OCI-LY7 (cell line): ENCODE data around the gene EGFL7. TPM values are rescaled to one million over a fixed set of nuclear protein-coding genes. Genes with fewer than 3 reads are reported as not detected.

Experiments
- BruUV-seq: library from RNA; stranded (reverse); fragments of 400-500 nt; replicated peaks from 2 replicates; lab custom pipeline; 2021; lab: Mats Ljungman, UMichigan
- CTCF ChIA-PET: fragments of 300-600 bp; sonication (Branson Sonifier 250); formaldehyde crosslinking; loops from one replicate; lab custom pipeline; 2022; ENCODE audit warnings: antibody characterized with exemption; ENCODE audit not compliant: unreplicated experiment; lab: Charles Lee
- POLR2A ChIA-PET: fragments of 300-600 bp; sonication (Branson Sonifier 250); formaldehyde crosslinking; loops from one replicate; lab custom pipeline; 2022; ENCODE audit warnings: antibody characterized with exemption; lab: Charles Lee
- DNase-seq: peaks from one replicate; pipeline ENCODE4 v3.0.0-alpha.2; 2015; ENCODE audit warnings: low spot score
- H2AFZ ChIP-seq: fragments of 200-600 bp; sonication (generic), shearing (Covaris generic); 2 replicates; pipeline ENCODE4 v1.6.1; 2014; ENCODE audit warnings: mild to moderate bottlenecking, antibody characterized with exemption, low read length, moderate library complexity
- H3K27ac ChIP-seq: fragments of 200-600 bp; sonication (generic); 2 replicates; pipeline ENCODE4 v1.5.1; 2014; ENCODE audit warnings: mixed run types, low read depth, mild to moderate bottlenecking, moderate library complexity, low read length, inconsistent platforms; ENCODE audit not compliant: poor library complexity, severe bottlenecking
- H3K36me3 ChIP-seq: fragments of 200-600 bp; sonication (generic); 2 replicates; pipeline ENCODE4 v1.6.1; 2014; ENCODE audit warnings: mild to moderate bottlenecking, antibody characterized with exemption, low read length, moderate library complexity, mixed read lengths; ENCODE audit not compliant: insufficient read depth
- H3K4me1 ChIP-seq: fragments of 200-600 bp; sonication (generic); 2 replicates; pipeline ENCODE4 v1.5.1; 2014; ENCODE audit warnings: mild to moderate bottlenecking, low read length; ENCODE audit not compliant: insufficient read depth, poor library complexity, severe bottlenecking
- H3K4me2 ChIP-seq: fragments of 200-600 bp; sonication (generic); 2 replicates; pipeline ENCODE4 v1.6.1; 2014; ENCODE audit warnings: mild to moderate bottlenecking, low read length
- H3K4me3 ChIP-seq: fragments of 200-600 bp; sonication (generic); 2 replicates; pipeline ENCODE4 v1.5.1; 2014; ENCODE audit warnings: mild to moderate bottlenecking, low read depth, low read length; ENCODE audit not compliant: poor library complexity, severe bottlenecking
- H3K79me2 ChIP-seq: fragments of 200-600 bp; sonication (generic); 2 replicates; pipeline ENCODE4 v1.6.1; 2016; ENCODE audit warnings: low read depth, mild to moderate bottlenecking, low read length, moderate library complexity, mixed read lengths; ENCODE audit not compliant: insufficient read depth
- H3K9me2 ChIP-seq: fragments of 200-600 bp; sonication (generic); 2 replicates; pipeline ENCODE4 v1.6.1; 2016; ENCODE audit warnings: mild to moderate bottlenecking, low read length, mixed read lengths; ENCODE audit not compliant: insufficient read depth
- H3K9me3 ChIP-seq: fragments of 200-600 bp; sonication (generic); 2 replicates; pipeline ENCODE4 v1.6.1; 2014; ENCODE audit warnings: mild to moderate bottlenecking, mixed run types, low read length, mixed read lengths
- H4K20me1 ChIP-seq: fragments of 200-600 bp; sonication (generic); 2 replicates; pipeline ENCODE4 v1.6.1; 2014; ENCODE audit warnings: mild to moderate bottlenecking, antibody characterized with exemption, low read length, moderate library complexity, mixed read lengths; ENCODE audit not compliant: insufficient read depth
- EZH2phosphoT487 ChIP-seq: fragments of 200-600 bp; sonication (generic); IDR thresholded peaks from 2 replicates; pipeline ENCODE4 v1.6.1; 2018; ENCODE audit warnings: low read depth, borderline replicate concordance, mild to moderate bottlenecking, mixed run types, antibody characterized with exemption, low read length, moderate library complexity, mixed read lengths
- intact Hi-C: fragments of 100-400 bp; cut with micrococcal nuclease; formaldehyde crosslinking; loops from one replicate; pipeline ENCODE4 v1.10.0; 2022; ENCODE audit not compliant: unreplicated experiment
- total RNA-seq, 2 experiments: library from RNA; depleted of rRNA in 1 of 2; stranded (reverse); fragments of >200 nt in 1 of 2; shearing (Covaris generic) in 1 of 2; gene quantifications; 2 replicates each; pipeline ENCODE4 v1.2.3, GENCODE V29; 2014 to 2022
- TF ChIP-seq, protein P1 (sequence below): fragments of 200-600 bp; sonication (generic); conservative IDR thresholded peaks from 2 replicates; pipeline ENCODE4 v1.5.1; 2014; ENCODE audit warnings: mild to moderate bottlenecking, antibody characterized with exemption, low read length, moderate library complexity, mixed read lengths

EGFL7 gene
- total RNA-seq, 2 experiments from 2014 or later: not detected

DNA sequence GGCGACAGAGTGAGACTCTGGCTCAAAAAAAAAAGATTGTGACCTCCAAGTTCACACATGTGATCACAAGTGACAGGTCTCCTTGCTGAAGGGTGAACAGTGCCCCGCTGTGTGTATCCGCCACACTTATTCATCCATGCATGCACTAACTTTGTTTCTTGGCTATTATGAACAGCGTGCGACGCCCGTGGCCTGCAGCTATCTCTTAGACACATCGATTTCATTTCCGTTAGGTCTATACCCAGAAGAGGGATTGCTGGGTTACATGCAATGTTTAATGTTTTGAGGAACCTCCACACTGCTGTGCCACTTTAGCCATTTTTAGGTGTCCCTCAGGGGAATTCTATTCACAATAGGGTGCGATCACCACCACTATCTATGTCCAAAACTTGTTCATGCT lies 12.1 kb upstream of the EGFL7 start:
- no peak overlapping the region for H3K27ac ChIP-seq
- no peaks in the 10 kb centered on the region for H3K36me3 ChIP-seq
- no peaks in the 10 kb centered on the region for H4K20me1 ChIP-seq
- H2AFZ ChIP-seq: no peak overlapping the region
- H3K4me3 ChIP-seq: no peak overlapping the region
- H3K79me2 ChIP-seq: no peaks in the 10 kb centered on the region
- H3K4me1 ChIP-seq: peaks cover 3% of the 10 kb centered on the region
- CTCF ChIA-PET: no interaction called here
- DNase-seq: no peak
- POLR2A ChIA-PET: interaction anchor here (0.6 kb wide), 1 partner anchor 775 kb away, joined by 3 read pairs; no protein-coding TSS in a partner anchor
- BruUV-seq: no TSS peak
- H3K4me2 ChIP-seq: no peak overlapping the region
- no peaks in the 10 kb centered on the region for H3K9me3 ChIP-seq
- no peak for TF ChIP-seq EZH2phosphoT487
- TF ChIP-seq, protein P1, sequence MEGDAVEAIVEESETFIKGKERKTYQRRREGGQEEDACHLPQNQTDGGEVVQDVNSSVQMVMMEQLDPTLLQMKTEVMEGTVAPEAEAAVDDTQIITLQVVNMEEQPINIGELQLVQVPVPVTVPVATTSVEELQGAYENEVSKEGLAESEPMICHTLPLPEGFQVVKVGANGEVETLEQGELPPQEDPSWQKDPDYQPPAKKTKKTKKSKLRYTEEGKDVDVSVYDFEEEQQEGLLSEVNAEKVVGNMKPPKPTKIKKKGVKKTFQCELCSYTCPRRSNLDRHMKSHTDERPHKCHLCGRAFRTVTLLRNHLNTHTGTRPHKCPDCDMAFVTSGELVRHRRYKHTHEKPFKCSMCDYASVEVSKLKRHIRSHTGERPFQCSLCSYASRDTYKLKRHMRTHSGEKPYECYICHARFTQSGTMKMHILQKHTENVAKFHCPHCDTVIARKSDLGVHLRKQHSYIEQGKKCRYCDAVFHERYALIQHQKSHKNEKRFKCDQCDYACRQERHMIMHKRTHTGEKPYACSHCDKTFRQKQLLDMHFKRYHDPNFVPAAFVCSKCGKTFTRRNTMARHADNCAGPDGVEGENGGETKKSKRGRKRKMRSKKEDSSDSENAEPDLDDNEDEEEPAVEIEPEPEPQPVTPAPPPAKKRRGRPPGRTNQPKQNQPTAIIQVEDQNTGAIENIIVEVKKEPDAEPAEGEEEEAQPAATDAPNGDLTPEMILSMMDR: no peak
- intact Hi-C loops: no loop called here
- H3K9me2 ChIP-seq: no peaks in the 10 kb centered on the region

DNA sequence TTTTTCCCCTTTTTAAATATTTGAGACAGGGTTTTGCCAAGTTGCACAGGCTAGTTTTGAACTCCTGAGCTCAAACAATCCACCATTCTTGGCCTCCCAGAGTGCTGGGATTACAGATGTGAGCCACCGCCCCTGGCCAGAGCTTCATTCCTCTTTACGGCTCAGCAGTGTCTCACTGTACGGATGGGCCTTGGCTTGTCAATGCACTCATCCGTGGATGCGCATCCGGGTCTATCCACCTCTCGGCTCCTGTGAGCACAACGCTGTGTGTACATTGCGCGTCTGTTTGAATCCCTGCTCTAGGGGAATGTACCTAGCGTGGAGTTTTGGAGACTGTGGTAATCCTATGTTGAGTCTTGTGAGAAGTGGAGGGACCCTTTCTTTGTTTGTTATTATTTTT lies 10.9 kb upstream of the EGFL7 start:
- BruUV-seq: no TSS peak
- Histone ChIP-seq H3K4me1 (peaks cover 8% of the 10 kb centered on the region), H3K4me2 (no peak overlapping the region), H3K36me3 (no peaks in the 10 kb centered on the region), H3K4me3 (no peak overlapping the region), H4K20me1 (no peaks in the 10 kb centered on the region), H3K9me2 (no peaks in the 10 kb centered on the region), H3K27ac (no peak overlapping the region), H2AFZ (no peak overlapping the region), H3K9me3 (no peaks in the 10 kb centered on the region), H3K79me2 (no peaks in the 10 kb centered on the region)
- TF ChIP-seq, protein P1: no peak
- TF ChIP-seq EZH2phosphoT487: no peak
- CTCF ChIA-PET: no interaction called here
- POLR2A ChIA-PET: no interaction called here
- DNase-seq: no peak
- intact Hi-C loops: no loop called here

DNA sequence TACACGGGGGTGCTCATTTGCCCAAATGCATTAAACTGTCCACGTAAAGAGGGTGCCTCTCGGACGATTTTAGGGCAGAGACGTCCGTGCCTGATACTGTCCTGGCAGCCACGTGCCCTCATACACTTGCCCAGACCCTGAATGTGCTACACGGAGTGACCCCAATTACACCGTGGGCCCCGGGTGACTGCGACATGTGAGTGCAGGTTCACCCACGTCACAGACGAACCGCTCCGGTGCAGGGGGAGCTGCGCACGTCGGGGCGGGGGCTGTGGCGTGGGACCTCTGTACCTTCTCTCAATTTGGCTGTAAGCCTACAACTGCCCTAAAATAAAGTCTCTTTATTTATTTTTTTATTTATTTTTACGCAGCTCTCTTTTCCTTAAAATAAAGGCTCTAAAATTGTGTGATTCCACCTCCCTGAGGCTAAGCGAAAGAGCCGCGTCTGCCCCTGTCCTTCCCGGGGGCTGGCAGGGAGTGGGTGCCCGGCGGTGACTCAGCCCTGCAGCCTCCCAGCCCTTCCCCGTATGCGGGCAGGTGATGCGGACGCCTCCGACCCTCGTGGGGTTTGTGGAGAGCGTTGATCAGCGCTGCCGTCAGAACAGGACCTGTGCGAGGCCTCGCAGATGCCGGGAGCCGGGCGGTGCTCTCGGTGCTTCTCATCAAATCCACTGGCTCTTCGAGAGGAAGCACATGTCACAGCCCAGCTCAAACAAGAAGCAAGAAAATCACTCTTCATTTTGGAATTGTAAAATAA lies 9.2 kb upstream of the EGFL7 start:
- H3K4me1 ChIP-seq: peaks cover 8% of the 10 kb centered on the region
- H3K27ac ChIP-seq: no peak overlapping the region
- H4K20me1 ChIP-seq: no peaks in the 10 kb centered on the region
- no peaks in the 10 kb centered on the region for H3K9me3 ChIP-seq
- H3K9me2 ChIP-seq: no peaks in the 10 kb centered on the region
- intact Hi-C loops: no loop called here
- TF ChIP-seq EZH2phosphoT487: no peak
- TF ChIP-seq, protein P1: no peak
- H3K4me3 ChIP-seq: no peak overlapping the region
- no peak for DNase-seq
- no peak overlapping the region for H3K4me2 ChIP-seq
- no peak overlapping the region for H2AFZ ChIP-seq
- POLR2A ChIA-PET: no interaction called here
- no peaks in the 10 kb centered on the region for H3K79me2 ChIP-seq
- no TSS peak for BruUV-seq
- H3K36me3 ChIP-seq: no peaks in the 10 kb centered on the region
- CTCF ChIA-PET: no interaction called here
